22Rv1 (cell line): ENCODE data around the gene CD52.

Source experiments
- CTCF ChIP-seq: fragments of 450-650 bp; IDR thresholded peaks from 2 replicates; pipeline ENCODE4 v1.5.1; 2017; ENCODE audit warnings: mild to moderate bottlenecking
- ZFX ChIP-seq: fragments of 450-650 bp; IDR thresholded peaks from 2 replicates; pipeline ENCODE4 v1.6.1; 2017; ENCODE audit warnings: antibody characterized with exemption, borderline replicate concordance

- no peak for TF ChIP-seq CTCF
- no peak for TF ChIP-seq ZFX
These were observed 4.2 kb downstream of the CD52 start for GRCh38 chr1:26322042-26322331.
